Measurements from ENCODE around the gene ACMSD. TPM values are rescaled to one million over a fixed set of nuclear protein-coding genes. Genes with fewer than 3 reads are reported as not detected.

The ACMSD gene
- total RNA-seq, 4 donors from 2014 or later: not detected

GRCh38 chr2:134861173-134861572 lies 22.8 kb downstream of the ACMSD start:
- no peaks in the 10 kb centered on the region for H3K4me1 ChIP-seq
- H3K4me3 ChIP-seq: no peak overlapping the region
- in situ Hi-C loops (cut with MboI; ENCODE audit: low pct_ligation_motif_present in 1 of 4, low pct_unique_long_range_greater_than_20kb in 1 of 4, low sequenced_read_pairs in 3 of 4): no loop called here
- intact Hi-C loops (cut with DNase I; ENCODE audit: low total_unique reads): no loop called here
- no peaks in the 10 kb centered on the region for H3K27me3 ChIP-seq
- no peak for TF ChIP-seq EP300 (IDR thresholded peaks at IDR 0.05; ENCODE audit: low read depth)
- TF ChIP-seq, protein P1, sequence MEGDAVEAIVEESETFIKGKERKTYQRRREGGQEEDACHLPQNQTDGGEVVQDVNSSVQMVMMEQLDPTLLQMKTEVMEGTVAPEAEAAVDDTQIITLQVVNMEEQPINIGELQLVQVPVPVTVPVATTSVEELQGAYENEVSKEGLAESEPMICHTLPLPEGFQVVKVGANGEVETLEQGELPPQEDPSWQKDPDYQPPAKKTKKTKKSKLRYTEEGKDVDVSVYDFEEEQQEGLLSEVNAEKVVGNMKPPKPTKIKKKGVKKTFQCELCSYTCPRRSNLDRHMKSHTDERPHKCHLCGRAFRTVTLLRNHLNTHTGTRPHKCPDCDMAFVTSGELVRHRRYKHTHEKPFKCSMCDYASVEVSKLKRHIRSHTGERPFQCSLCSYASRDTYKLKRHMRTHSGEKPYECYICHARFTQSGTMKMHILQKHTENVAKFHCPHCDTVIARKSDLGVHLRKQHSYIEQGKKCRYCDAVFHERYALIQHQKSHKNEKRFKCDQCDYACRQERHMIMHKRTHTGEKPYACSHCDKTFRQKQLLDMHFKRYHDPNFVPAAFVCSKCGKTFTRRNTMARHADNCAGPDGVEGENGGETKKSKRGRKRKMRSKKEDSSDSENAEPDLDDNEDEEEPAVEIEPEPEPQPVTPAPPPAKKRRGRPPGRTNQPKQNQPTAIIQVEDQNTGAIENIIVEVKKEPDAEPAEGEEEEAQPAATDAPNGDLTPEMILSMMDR (IDR thresholded peaks at IDR 0.05): no peak
- TF ChIP-seq POLR2AphosphoS5 (IDR thresholded peaks at IDR 0.05): no peak
- TF ChIP-seq POLR2A (IDR thresholded peaks at IDR 0.05): no peak
- DNase-seq: no peak
- H3K36me3 ChIP-seq: no peaks in the 10 kb centered on the region
- 87 to 90% methylated on average over 3 of the region's 3 CpGs for WGBS, 2 donors (ENCODE audit: low coverage in 1 of 2)
- H3K9me3 ChIP-seq: no peaks in the 10 kb centered on the region
- no peak overlapping the region for H3K27ac ChIP-seq

DNA sequence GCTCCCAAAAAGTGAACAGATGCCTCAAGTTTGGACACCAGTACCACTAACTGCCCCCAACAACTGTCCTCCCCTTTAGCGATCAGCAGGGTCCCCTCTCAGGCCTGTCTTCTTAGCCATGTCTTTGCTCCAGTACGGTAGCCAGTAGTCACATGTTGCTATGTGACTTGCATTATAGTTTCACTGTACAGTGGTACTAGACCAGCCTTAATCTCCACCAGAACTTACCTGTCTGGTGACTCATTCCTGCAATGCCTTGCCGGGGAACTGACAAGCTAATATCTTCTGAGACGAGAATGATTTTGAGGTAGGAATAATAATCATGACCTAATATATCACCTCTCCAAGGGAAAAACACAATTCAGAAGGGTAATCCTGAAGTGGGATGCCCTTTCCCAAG lies 23.7 kb downstream of the ACMSD start:
- intact Hi-C loops (cut with DNase I; ENCODE audit: low total_unique reads): no loop called here
- 89 to 91% methylated on average over 4 of the region's 4 CpGs for WGBS, 2 donors (ENCODE audit: low coverage in 1 of 2)
- no peaks in the 10 kb centered on the region for H3K27me3 ChIP-seq
- in situ Hi-C loops (cut with MboI; ENCODE audit: low pct_ligation_motif_present in 1 of 4, low pct_unique_long_range_greater_than_20kb in 1 of 4, low sequenced_read_pairs in 3 of 4): no loop called here
- H3K4me3 ChIP-seq: no peak overlapping the region
- no peaks in the 10 kb centered on the region for H3K9me3 ChIP-seq
- H3K36me3 ChIP-seq: no peaks in the 10 kb centered on the region
- TF ChIP-seq EP300 (IDR thresholded peaks at IDR 0.05; ENCODE audit: low read depth) (no peak), POLR2A (IDR thresholded peaks at IDR 0.05) (no peak), POLR2AphosphoS5 (IDR thresholded peaks at IDR 0.05) (no peak)
- TF ChIP-seq, protein P1 (IDR thresholded peaks at IDR 0.05): no peak
- no peak overlapping the region for H3K27ac ChIP-seq
- H3K4me1 ChIP-seq: no peaks in the 10 kb centered on the region
- no peak for DNase-seq

- H3K27me3 ChIP-seq: no peaks in the 10 kb centered on the region
- intact Hi-C loops (cut with DNase I; ENCODE audit: low total_unique reads) (no loop called here), in situ Hi-C loops (cut with MboI; ENCODE audit: low pct_ligation_motif_present in 1 of 4, low pct_unique_long_range_greater_than_20kb in 1 of 4, low sequenced_read_pairs in 3 of 4) (no loop called here)
- no peaks in the 10 kb centered on the region for H3K4me1 ChIP-seq
- no peak overlapping the region for H3K4me3 ChIP-seq
- no peak overlapping the region for H3K27ac ChIP-seq
- no peak for DNase-seq
- H3K9me3 ChIP-seq: no peaks in the 10 kb centered on the region
- no peaks in the 10 kb centered on the region for H3K36me3 ChIP-seq
- TF ChIP-seq POLR2AphosphoS5 (IDR thresholded peaks at IDR 0.05) (no peak), POLR2A (IDR thresholded peaks at IDR 0.05) (no peak), EP300 (IDR thresholded peaks at IDR 0.05; ENCODE audit: low read depth) (no peak)
- TF ChIP-seq, protein P1 (IDR thresholded peaks at IDR 0.05): no peak
- WGBS, 2 donors (ENCODE audit: low coverage in 1 of 2): 80 to 86% methylated on average over 1 to 3 of the region's 3 CpGs
These were observed 24.3 kb downstream of the ACMSD start for GRCh38 chr2:134862674-134863073.

GRCh38 chr2:134863446-134863845 lies 25.0 kb downstream of the ACMSD start:
- DNase-seq: no peak
- Histone ChIP-seq H3K4me3 (no peak overlapping the region), H3K36me3 (no peaks in the 10 kb centered on the region), H3K27me3 (no peaks in the 10 kb centered on the region), H3K9me3 (no peaks in the 10 kb centered on the region), H3K4me1 (no peaks in the 10 kb centered on the region), H3K27ac (no peak overlapping the region)
- in situ Hi-C loops (cut with MboI; ENCODE audit: low pct_ligation_motif_present in 1 of 4, low pct_unique_long_range_greater_than_20kb in 1 of 4, low sequenced_read_pairs in 3 of 4) (no loop called here), intact Hi-C loops (cut with DNase I; ENCODE audit: low total_unique reads) (no loop called here)
- 90 to 93% methylated on average over 3 to 20 of the region's 20 CpGs for WGBS, 2 donors (ENCODE audit: low coverage in 1 of 2)
- no peak for TF ChIP-seq POLR2A (IDR thresholded peaks at IDR 0.05)
- TF ChIP-seq, protein P1 (IDR thresholded peaks at IDR 0.05): no peak
- TF ChIP-seq POLR2AphosphoS5 (IDR thresholded peaks at IDR 0.05): no peak
- TF ChIP-seq EP300 (IDR thresholded peaks at IDR 0.05; ENCODE audit: low read depth): no peak

Measured in transverse colon (tissue), 4 donors.